Skeletal muscle tissue (tissue), 5 donors: ENCODE results near the gene PIM3. TPM values are rescaled to one million over a fixed set of nuclear protein-coding genes. Genes with fewer than 3 reads are reported as not detected.

Experiments used
- H3K27ac ChIP-seq: one replicate; pipeline ENCODE4 v1.7.0; 2013; ENCODE audit warnings: mild to moderate bottlenecking, low read depth, low read length, inconsistent platforms
- H3K27me3 ChIP-seq, 3 donors: one replicate each; pipeline ENCODE4 v1.7.0; 2013; ENCODE audit warnings: low read length in 3 of 3; ENCODE audit not compliant: control insufficient read depth in 3 of 3, insufficient read depth in 3 of 3
- H3K36me3 ChIP-seq, 3 donors: one replicate each; pipeline ENCODE4 v1.7.0; 2013; ENCODE audit warnings: low read length in 3 of 3; ENCODE audit not compliant: control insufficient read depth in 3 of 3, insufficient read depth in 3 of 3
- H3K4me1 ChIP-seq, 3 donors: one replicate each; pipeline ENCODE4 v1.7.0; 2013; ENCODE audit warnings: low read length in 3 of 3, mild to moderate bottlenecking in 3 of 3; ENCODE audit not compliant: control insufficient read depth in 3 of 3, insufficient read depth in 3 of 3
- H3K4me3 ChIP-seq, 3 donors: one replicate each; pipeline ENCODE4 v1.7.0; 2013; ENCODE audit warnings: low read length in 3 of 3
- H3K9ac ChIP-seq, 3 donors: one replicate each; pipeline ENCODE4 v1.7.0; 2013; ENCODE audit warnings: low read length in 3 of 3, mild to moderate bottlenecking in 3 of 3, moderate library complexity in 2 of 3, low read depth in 1 of 3
- H3K9me3 ChIP-seq, 3 donors: one replicate each; pipeline ENCODE4 v1.7.0; 2013; ENCODE audit warnings: low read length in 3 of 3; ENCODE audit not compliant: control insufficient read depth in 3 of 3
- small RNA-seq: library from RNA; depleted of rRNA; stranded (forward); fragments of <200 nt; gene quantifications from one replicate; pipeline ENCODE3, GENCODE V24; 2014
- total RNA-seq: library from RNA; depleted of rRNA; stranded (reverse); fragments of >200 nt; gene quantifications from one replicate; pipeline ENCODE4 v1.2.3, GENCODE V29; 2014
- donor health status: Osteomylitis.

Gene PIM3
- total RNA-seq, 1 donor from 2014 or later = 14.6 TPM

DNA sequence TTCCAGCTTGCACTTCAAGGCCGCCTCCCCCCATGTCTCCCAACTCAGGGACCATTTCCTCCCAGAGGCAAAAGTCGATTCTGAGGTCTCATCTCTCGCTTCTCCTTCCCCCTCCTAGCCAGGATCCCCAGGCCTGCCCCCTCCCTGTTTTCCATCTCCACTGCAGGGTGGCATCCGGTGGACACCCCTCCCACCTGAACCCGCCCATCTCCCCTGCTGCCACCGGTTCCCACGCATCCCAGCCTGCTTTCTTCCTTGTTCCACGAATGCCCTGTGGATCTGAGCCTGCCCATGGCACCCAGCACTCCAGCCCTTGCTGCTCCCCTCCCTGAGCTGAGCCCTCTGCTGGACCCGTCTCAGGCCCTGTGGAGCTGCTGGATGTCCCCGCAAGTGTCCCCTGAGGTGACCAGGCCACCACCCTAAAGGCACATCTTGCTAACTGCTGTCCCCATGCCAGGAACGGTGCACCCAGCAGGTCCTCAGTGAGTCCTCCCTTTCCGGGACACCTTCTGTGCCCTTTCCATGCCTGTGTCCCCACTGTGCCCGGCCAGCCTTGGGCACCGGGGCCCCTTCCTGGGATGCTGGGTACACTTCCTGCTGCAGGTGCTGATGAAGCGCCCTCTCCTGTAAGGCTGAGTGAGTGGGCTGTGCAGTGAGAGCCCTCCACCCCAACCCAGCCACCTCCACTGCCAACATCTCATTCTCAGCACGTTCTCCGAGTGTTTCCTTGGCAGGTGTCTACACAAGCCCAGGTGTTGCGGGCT is 51.1 kb downstream of the PIM3 start:
- Histone ChIP-seq H3K4me3 (no peak overlapping the region), H3K9me3 (no peaks in the 10 kb centered on the region), H3K9ac (no peak overlapping the region), H3K36me3 (no peaks in the 10 kb centered on the region), H3K27me3 (peaks cover 48 to 69% (median 59%) of the 10 kb centered on the region in 3 donors), H3K27ac (no peak overlapping the region), H3K4me1 (no peaks in the 10 kb centered on the region)

- Histone ChIP-seq H3K4me3 (no peak within 1 kb of the TSS), H3K9ac (no peak within 1 kb of the TSS), H3K4me1 (no peaks in the 10 kb centered on the region), H3K27ac (no peak within 1 kb of the TSS), H3K27me3 (peaks cover 56 to 77% (median 67%) of the 10 kb centered on the region in 3 donors), H3K36me3 (no peaks in the 10 kb centered on the region), H3K9me3 (no peaks in the 10 kb centered on the region)
Observed at GRCh38 chr22:50012211-50013181, 51.9 kb downstream of the PIM3 start, which contains the start of gene IL17REL. IL17REL (minus strand) TSS chr22:50012765; CDS start chr22:50012646, 119 bp downstream.

Small RNAs within 50 kb of the gene (small RNA-seq; reads per million reads assigned to genes)
- not detected for gene MIR6821

Other genes starting within 250 kb of the PIM3 start
- 27.1 TPM for gene BRD1, start 132.9 kb upstream of the PIM3 start, total RNA-seq
- 8.4 TPM for gene ZBED4, start 106.9 kb upstream of the PIM3 start, total RNA-seq
- 9.9 TPM for gene ALG12, start 42.3 kb upstream of the PIM3 start, total RNA-seq
- gene CRELD2, start 42.1 kb upstream of the PIM3 start, total RNA-seq = 13.0 TPM
- gene IL17REL, start 52.0 kb downstream of the PIM3 start, total RNA-seq = not detected
- not detected for gene TTLL8, start 97.5 kb downstream of the PIM3 start, total RNA-seq
- 0.52 TPM for gene MLC1, start 124.7 kb downstream of the PIM3 start, total RNA-seq
- 2.1 TPM for gene MOV10L1, start 129.2 kb downstream of the PIM3 start, total RNA-seq
- gene PANX2, start 210.0 kb downstream of the PIM3 start, total RNA-seq = not detected
- 4.7 TPM for gene TRABD, start 225.1 kb downstream of the PIM3 start, total RNA-seq
- 4.7 TPM for gene SELENOO, start 240.2 kb downstream of the PIM3 start, total RNA-seq